PC-9 (cell line): ENCODE measurements around the gene FAM177B.

ENCODE experiments used
- EZH2 ChIP-seq: fragments of 200-600 bp; sonication (generic); IDR thresholded peaks from 2 replicates; pipeline ENCODE4 v1.8.0; 2017; ENCODE audit warnings: antibody characterized with exemption, low read depth
- TF ChIP-seq, protein P1 (sequence below): fragments of 200-600 bp; sonication (generic); conservative IDR thresholded peaks from 2 replicates; pipeline ENCODE4 v1.6.1; 2017; ENCODE audit warnings: mixed run types, antibody characterized with exemption, mild to moderate bottlenecking, moderate library complexity

DNA sequence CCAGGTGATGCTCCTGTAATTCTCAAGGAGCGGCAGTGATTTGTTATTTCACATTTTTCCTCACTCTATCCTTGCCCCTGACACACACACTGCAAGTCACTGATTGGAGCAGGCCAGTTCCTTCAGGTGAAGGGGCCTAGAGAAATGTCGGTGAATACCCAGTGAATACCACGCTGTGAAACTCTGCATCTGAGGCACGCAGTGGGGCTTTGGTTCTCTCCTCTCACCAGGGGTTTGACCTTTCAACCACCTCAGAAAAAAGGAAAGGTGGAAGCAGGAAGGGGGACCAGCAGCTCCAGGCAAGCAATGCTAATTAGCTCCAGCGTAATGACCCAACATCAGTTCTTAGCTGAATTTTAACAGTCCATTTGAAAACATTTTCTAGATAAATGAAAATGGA lies 532 bp upstream of the FAM177B start:
- TF ChIP-seq, protein P1, sequence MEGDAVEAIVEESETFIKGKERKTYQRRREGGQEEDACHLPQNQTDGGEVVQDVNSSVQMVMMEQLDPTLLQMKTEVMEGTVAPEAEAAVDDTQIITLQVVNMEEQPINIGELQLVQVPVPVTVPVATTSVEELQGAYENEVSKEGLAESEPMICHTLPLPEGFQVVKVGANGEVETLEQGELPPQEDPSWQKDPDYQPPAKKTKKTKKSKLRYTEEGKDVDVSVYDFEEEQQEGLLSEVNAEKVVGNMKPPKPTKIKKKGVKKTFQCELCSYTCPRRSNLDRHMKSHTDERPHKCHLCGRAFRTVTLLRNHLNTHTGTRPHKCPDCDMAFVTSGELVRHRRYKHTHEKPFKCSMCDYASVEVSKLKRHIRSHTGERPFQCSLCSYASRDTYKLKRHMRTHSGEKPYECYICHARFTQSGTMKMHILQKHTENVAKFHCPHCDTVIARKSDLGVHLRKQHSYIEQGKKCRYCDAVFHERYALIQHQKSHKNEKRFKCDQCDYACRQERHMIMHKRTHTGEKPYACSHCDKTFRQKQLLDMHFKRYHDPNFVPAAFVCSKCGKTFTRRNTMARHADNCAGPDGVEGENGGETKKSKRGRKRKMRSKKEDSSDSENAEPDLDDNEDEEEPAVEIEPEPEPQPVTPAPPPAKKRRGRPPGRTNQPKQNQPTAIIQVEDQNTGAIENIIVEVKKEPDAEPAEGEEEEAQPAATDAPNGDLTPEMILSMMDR, result no peak
- TF ChIP-seq EZH2, result no peak
